ENCODE results near the gene ZNF28. TPM values are rescaled to one million over a fixed set of nuclear protein-coding genes. Genes with fewer than 3 reads are reported as not detected.
A peak's percentile ranks its signal among the peaks of the same experiment; 100 is the strongest.
"Not testable (repeated sequence)": the region's sequence is repeated elsewhere in the genome, so short reads cannot be mapped to it uniquely, and the experiment has no call there.

The ZNF28 gene
- total RNA-seq, 2 experiments from 2014 or later = 9.7 to 11.6 TPM

DNA sequence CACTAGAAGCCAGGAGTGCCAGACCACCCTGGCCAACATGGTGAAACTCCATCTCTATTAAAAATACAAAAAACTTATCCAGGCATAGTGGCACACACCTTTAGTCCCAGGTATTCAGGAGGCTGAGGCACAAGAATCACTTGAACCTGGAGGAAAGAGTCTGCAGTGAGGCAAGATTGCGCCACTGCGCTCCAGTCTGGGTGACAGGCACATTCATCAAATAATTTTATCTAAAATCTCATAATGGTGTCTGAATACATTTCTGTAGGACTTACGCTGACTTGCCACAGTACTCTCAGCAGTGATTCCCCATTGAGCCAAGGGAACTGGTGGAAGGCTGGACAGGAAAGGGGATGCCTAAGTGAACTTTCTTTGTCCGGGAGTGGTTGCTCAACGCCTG is 4.3 kb upstream of the ZNF28 start:
- TF ChIP-seq CTCF (IDR thresholded peaks at IDR 0.05) = no peak
- H3K36me3 Mint-ChIP-seq (ENCODE audit: low read depth) = peaks cover 5% of the 10 kb centered on the region
- no peak overlapping the region for H3K27ac Mint-ChIP-seq
- CTCF ChIA-PET = no interaction called here
- intact Hi-C loops (cut with micrococcal nuclease) = no loop called here
- POLR2A ChIA-PET = interaction anchor here (0.9 kb wide), 1 partner anchor 19 kb away, joined by 3 read pairs; no protein-coding TSS in a partner anchor
- no peak overlapping the region for H3K4me3 Mint-ChIP-seq
- H3K9me3 Mint-ChIP-seq = peaks cover 7% of the 10 kb centered on the region
- ATAC-seq (no peak), DNase-seq (no peak)
- peaks cover 4% of the 10 kb centered on the region for H3K4me1 Mint-ChIP-seq (ENCODE audit: low read depth)
- H3K27me3 Mint-ChIP-seq = no peaks in the 10 kb centered on the region

DNA sequence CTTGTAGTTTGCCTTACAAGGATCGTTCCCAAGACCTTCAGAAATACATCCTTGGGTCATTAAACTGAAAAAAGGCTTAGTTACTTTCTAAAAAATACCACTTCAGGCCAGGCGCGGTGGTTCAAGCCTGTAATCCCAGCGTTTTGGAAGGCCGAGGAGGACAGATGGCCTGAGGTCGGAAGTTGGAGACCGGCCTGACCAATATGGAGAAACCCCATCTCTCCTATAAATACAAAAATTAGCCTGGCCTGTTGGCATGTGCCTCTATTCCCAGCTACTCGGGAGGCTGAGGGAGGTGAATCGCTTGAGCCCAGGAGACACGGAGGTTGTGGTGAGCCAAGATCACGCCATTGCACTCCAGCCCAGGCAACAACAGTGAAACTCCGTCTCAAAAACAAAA is 2.2 kb upstream of the ZNF28 start:
- Mint-ChIP-seq H3K9me3 (peaks cover 4% of the 10 kb centered on the region), H3K4me1 (ENCODE audit: low read depth) (peaks cover 18% of the 10 kb centered on the region), H3K36me3 (ENCODE audit: low read depth) (peaks cover 20% of the 10 kb centered on the region), H3K4me3 (no peak overlapping the region), H3K27me3 (no peaks in the 10 kb centered on the region), H3K27ac (no peak overlapping the region)
- no peak for TF ChIP-seq CTCF (IDR thresholded peaks at IDR 0.05)
- CTCF ChIA-PET = no interaction called here
- intact Hi-C loops (cut with micrococcal nuclease) = no loop called here
- ATAC-seq (no peak), DNase-seq (no peak)
- POLR2A ChIA-PET = no interaction called here

DNA sequence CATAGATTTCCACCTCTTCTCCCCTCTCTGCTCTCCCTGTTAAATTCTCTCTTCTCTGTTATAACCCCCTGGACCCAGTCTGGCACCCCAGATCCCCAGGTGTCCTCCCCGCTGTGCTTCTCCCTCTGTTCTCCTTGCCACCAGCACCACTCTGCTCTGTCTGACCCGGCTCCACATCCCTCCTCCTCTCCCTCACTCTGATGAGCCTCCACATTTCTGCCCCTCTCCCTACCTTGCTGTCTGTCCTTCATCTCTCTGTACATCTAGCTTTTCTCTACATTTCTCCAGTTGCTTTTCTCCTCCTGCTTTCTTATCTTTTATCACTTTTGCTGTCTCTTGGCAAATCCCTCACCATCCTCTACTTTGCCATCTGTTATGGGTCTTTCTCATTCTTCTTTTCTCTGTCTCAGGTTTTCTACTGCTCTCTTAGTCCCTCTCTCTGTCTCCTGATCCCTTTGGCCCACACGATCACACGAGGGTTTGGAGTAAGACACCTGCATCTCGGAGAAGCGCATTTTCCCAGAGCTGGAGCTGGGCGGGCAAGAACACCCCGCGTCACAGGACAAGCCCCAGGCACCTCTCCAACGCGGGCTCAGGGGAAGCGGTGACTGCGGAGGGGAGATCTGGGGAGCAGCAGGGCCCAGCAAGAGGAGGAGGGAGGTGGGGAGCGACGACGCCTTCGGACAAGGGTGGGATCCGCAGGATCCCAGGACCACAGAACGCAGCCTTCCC is 795 bp downstream of the ZNF28 start:
- POLR2A ChIA-PET; intact Hi-C loops (cut with micrococcal nuclease): not testable (repeated sequence)
- CTCF ChIA-PET = interaction anchor here (0.6 kb wide), 1 partner anchor 15 kb away, joined by 3 read pairs; no protein-coding TSS in a partner anchor

GRCh38 chr19:52809801-52810200 is 11.6 kb downstream of the ZNF28 start:
- no peak for TF ChIP-seq CTCF (IDR thresholded peaks at IDR 0.05)
- H3K27ac Mint-ChIP-seq = no peak overlapping the region

More for the DNA sequence above, 795 bp downstream of the ZNF28 start:
- H3K36me3 Mint-ChIP-seq (ENCODE audit: low read depth) = peaks cover 42% of the 10 kb centered on the region
- H3K9me3 Mint-ChIP-seq, H3K27me3 Mint-ChIP-seq: not testable (repeated sequence)
- peak; percentile 44 for ATAC-seq
- H3K27ac Mint-ChIP-seq = peak overlapping the region; percentile 83
- peaks cover 21% of the 10 kb centered on the region for H3K4me1 Mint-ChIP-seq (ENCODE audit: low read depth)
- peak overlapping the region; percentile 94 for H3K4me3 Mint-ChIP-seq
- peak; percentile 49 for DNase-seq

GRCh38 chr19:52799950-52800640 is 21.3 kb downstream of the ZNF28 start:
- POLR2A ChIA-PET; intact Hi-C loops (cut with micrococcal nuclease): not testable (repeated sequence)

More at GRCh38 chr19:52809801-52810200, 11.6 kb downstream of the ZNF28 start:
- DNase-seq (no peak), ATAC-seq (no peak)
- CTCF ChIA-PET = no interaction called here
- Mint-ChIP-seq H3K27me3 (no peaks in the 10 kb centered on the region), H3K9me3 (peaks cover 20% of the 10 kb centered on the region), H3K36me3 (ENCODE audit: low read depth) (peaks cover 69% of the 10 kb centered on the region), H3K4me3 (no peak overlapping the region), H3K4me1 (ENCODE audit: low read depth) (no peaks in the 10 kb centered on the region)
- intact Hi-C loops (cut with micrococcal nuclease) = no loop called here
- POLR2A ChIA-PET = no interaction called here

DNA sequence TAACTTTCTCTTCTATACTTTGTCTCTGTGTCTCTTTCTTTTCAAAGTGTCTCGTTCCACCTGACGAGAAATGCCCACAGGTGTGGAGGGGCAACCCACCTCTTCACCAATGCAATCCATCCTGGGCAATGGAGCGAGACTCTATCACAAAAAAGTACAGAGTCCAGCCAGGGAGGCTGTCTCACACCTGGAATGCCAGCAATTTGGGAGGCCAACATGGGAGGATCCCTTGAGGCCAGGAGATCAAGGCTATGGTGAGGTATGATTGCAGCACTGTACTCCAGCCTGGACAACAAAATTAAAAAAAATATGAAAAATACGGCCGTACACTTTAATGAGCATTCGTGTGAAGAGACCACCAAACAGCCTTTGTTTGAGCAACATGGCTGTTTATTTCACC is 32.0 kb downstream of the ZNF28 start:
- peaks cover 12% of the 10 kb centered on the region for H3K9me3 Mint-ChIP-seq
- ChIA-PET POLR2A (interaction anchor here (1.0 kb wide), 1 partner anchor 11 kb away, joined by 5 read pairs; no protein-coding TSS in a partner anchor), CTCF (no interaction called here)
- no peak for ATAC-seq
- no peak overlapping the region for H3K27ac Mint-ChIP-seq
- intact Hi-C loops (cut with micrococcal nuclease) = no loop called here
- DNase-seq = no peak
- TF ChIP-seq CTCF (IDR thresholded peaks at IDR 0.05) = no peak
- H3K36me3 Mint-ChIP-seq (ENCODE audit: low read depth) = peaks cover 12% of the 10 kb centered on the region
- no peak overlapping the region for H3K4me3 Mint-ChIP-seq
- peaks cover 18% of the 10 kb centered on the region for H3K4me1 Mint-ChIP-seq (ENCODE audit: low read depth)
- H3K27me3 Mint-ChIP-seq = no peaks in the 10 kb centered on the region

More at GRCh38 chr19:52799950-52800640, 21.3 kb downstream of the ZNF28 start:
- CTCF ChIA-PET; ATAC-seq; H3K4me3 Mint-ChIP-seq; H3K27ac Mint-ChIP-seq; H3K27me3 Mint-ChIP-seq; DNase-seq; H3K4me1 Mint-ChIP-seq (ENCODE audit: low read depth): not testable (repeated sequence)
- peaks cover 87% of the 10 kb centered on the region for H3K36me3 Mint-ChIP-seq (ENCODE audit: low read depth)
- H3K9me3 Mint-ChIP-seq = peaks cover 59% of the 10 kb centered on the region

DNA sequence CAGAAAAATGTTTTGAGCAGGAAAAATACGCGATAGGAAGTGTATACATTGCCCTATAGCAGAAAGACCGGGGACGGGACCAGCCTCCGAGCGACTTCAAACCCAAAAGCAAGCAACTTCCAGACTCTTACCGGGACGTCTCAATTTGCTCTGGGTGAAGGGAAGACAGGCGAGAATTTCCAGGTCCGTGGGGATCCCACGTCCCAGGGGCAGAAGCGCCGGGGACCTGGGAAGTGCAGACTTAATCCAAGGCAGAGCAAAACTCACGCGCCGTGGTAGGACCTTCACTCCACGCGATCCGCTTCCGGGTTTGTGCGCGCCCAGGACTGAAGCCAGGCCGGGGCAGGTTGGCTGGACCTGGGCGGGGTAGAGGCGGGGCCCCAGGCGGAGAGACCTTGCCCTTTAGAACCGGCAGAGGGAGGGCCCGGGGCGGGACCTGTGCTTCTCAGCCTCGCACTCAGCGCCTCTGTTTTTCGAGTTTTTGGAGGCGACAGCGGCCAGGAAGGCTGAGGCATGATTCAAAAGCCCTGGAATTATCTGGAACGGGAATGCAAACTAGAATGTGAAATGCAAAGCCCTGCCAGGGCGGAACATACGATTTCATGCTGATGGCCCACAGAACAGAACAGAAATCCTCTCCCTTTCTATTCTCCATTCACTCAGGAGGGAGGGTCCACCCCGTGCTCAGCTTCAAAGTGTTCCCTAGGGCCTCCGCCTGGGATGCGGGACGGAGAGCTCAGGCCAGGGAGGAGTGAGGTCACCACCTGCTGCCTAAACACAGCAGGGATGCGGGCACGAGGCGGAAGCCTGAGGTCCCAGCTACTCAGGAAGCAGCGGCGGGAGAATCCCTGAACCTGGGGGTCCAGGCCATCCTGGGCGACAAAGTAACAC is 34.7 kb downstream of the ZNF28 start, which contains the start of gene ZNF600:
Gene ZNF600 (minus strand): TSS at position 328 of the 891 bp plus-strand sequence. CDS start 7,903 bp downstream, outside the sequence.
- POLR2A ChIA-PET; CTCF ChIA-PET; H3K27me3 Mint-ChIP-seq; intact Hi-C loops (cut with micrococcal nuclease); H3K9me3 Mint-ChIP-seq: not testable (repeated sequence)
- Mint-ChIP-seq H3K27ac (peak within 1 kb of the TSS; percentile 77), H3K4me1 (ENCODE audit: low read depth) (peaks cover 19% of the 10 kb centered on the region), H3K36me3 (ENCODE audit: low read depth) (peaks cover 27% of the 10 kb centered on the region), H3K4me3 (peak within 1 kb of the TSS; percentile 90)
- peak; percentile 99 for ATAC-seq
- peak; percentile 90 for DNase-seq
